AG04449 (cell line): ENCODE data around the gene SLX4IP.

Source experiments
- CTCF ChIA-PET: fragments of 350-600 bp; formaldehyde crosslinking; extraction: SDS; loops from one replicate; lab custom pipeline; 2021; ENCODE audit warnings: antibody characterized with exemption; lab: Yijun Ruan, JAX
- POLR2A ChIA-PET: fragments of 400-600, 350-600 bp; formaldehyde crosslinking; extraction: SDS; loops from one replicate; lab custom pipeline; 2020; ENCODE audit warnings: antibody characterized with exemption, inconsistent platforms; lab: Yijun Ruan, JAX
- DNase-seq: peaks from one replicate; pipeline ENCODE4 v3.0.0-alpha.2; 2010; ENCODE audit warnings: low read depth, low spot score
- H3K4me3 ChIP-seq: 2 replicates; pipeline ENCODE4 v1.5.1; 2011; ENCODE audit warnings: low read depth, mild to moderate bottlenecking, control low read depth, low read length
- TF ChIP-seq, protein P1 (sequence below): IDR thresholded peaks from one replicate; pipeline ENCODE4 v1.5.1; 2011; ENCODE audit warnings: mild to moderate bottlenecking, moderate library complexity, low read length, control low read depth, inconsistent platforms; ENCODE audit not compliant: insufficient read depth; ENCODE audit errors: missing control alignments

The SLX4IP gene

DNA sequence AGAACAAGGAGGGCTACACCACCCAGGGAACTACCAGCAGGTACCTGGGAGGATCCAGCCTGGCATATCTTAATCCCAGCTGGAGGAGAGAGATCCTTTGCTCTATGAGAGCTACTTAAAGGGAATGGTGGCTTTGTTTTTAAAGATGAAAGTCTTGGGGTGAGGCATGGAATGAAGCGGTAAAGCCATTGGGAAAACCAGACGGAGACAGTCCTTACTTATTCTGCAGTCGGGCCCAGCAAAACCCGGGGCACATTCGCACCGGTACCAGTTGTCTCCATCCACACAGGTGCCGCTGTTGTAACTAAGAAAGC is 208.4 kb downstream of the SLX4IP start:
- DNase-seq, result no peak
- TF ChIP-seq, protein P1, sequence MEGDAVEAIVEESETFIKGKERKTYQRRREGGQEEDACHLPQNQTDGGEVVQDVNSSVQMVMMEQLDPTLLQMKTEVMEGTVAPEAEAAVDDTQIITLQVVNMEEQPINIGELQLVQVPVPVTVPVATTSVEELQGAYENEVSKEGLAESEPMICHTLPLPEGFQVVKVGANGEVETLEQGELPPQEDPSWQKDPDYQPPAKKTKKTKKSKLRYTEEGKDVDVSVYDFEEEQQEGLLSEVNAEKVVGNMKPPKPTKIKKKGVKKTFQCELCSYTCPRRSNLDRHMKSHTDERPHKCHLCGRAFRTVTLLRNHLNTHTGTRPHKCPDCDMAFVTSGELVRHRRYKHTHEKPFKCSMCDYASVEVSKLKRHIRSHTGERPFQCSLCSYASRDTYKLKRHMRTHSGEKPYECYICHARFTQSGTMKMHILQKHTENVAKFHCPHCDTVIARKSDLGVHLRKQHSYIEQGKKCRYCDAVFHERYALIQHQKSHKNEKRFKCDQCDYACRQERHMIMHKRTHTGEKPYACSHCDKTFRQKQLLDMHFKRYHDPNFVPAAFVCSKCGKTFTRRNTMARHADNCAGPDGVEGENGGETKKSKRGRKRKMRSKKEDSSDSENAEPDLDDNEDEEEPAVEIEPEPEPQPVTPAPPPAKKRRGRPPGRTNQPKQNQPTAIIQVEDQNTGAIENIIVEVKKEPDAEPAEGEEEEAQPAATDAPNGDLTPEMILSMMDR, result no peak
- POLR2A ChIA-PET, result no interaction called here
- CTCF ChIA-PET, result interaction anchor here (1.0 to 1.2 kb wide), 2 partner anchors 21 to 28 kb away, joined by 3 read pairs; no protein-coding TSS in a partner anchor
- H3K4me3 ChIP-seq, result no peak overlapping the region

DNA sequence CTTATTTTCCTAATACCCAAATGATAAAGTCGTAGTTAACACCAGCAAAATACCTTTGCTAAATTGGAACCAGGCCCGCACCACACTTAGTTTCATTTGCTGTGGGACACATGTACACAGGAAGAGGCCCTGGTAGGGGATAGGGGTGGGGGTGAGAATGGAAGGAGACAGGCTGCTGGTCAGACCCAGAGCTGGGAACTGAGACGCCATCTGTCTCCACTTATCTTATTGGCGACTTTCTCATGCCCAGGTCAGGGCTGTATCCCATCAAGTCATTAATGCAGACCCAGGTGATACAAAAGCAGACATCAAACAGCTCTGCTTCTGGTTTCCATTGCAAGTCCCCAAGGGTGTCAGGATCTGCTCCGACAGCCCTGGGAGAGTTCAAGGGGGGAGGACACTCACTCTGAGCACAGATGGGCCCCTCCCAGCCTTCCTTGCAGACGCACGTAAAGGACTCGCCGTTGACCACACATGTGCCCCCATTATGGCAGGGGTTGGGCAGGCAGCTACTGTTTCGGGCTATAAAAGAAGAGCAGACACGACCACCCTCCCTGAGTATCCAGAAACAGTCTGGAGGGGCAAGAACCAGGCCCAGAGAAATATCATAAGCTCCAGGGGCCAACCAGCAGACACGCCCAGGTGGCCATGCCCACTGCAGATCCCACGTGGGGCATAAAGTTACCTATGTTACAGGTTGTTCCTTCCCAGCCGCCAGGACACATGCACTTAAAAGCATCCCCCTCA is 209.5 kb downstream of the SLX4IP start:
- ChIA-PET CTCF (interaction anchor here (1.0 kb wide), 1 partner anchor 89 kb away, joined by 3 read pairs; no protein-coding TSS in a partner anchor), POLR2A (no interaction called here)
- no peak overlapping the region for H3K4me3 ChIP-seq
- TF ChIP-seq, protein P1, result no peak
- DNase-seq, result no peak

DNA sequence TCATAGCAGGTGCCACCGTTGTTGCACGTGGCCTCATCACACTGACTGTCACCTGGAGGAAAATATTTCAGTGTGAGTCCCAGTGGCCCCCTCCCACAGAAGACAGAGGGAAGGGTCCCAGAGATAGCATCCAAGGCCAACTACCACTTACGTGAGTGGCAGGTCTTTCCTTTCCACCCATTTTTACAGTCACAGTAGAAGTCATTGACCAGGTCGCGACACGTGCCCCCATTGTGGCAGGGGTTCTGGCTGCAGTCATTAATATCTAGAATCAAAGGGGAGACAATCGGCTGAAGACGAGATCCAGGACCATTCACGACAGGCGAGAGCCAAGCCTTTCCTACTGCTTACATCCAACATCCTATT is 210.1 kb downstream of the SLX4IP start:
- POLR2A ChIA-PET, result no interaction called here

DNA sequence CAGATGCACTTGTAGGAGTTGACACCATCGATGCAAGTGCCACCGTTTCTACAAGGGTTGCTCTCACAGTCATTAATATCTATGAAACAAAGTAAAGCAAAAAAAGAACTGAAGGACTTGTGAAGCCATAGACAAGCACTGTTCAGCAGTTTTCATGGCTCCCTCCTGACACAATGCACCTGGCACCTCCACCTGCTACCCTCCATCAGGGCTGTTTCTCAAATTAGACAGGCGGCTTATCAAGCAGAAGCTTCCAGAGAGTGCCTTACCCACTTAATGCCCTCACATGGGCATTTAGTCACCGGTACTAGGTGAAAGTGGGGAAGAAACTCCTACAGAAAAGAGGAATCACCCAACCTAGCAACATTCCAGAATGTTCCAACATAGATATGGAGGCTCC is 210.9 kb downstream of the SLX4IP start:
- DNase-seq, result no peak
- ChIA-PET POLR2A (no interaction called here), CTCF (no interaction called here)
- no peak overlapping the region for H3K4me3 ChIP-seq
- TF ChIP-seq, protein P1, result no peak

More for the DNA sequence above, 210.1 kb downstream of the SLX4IP start:
- DNase-seq, result no peak
- CTCF ChIA-PET, result interaction anchor here (1.0 kb wide), 1 partner anchor 89 kb away, joined by 3 read pairs; no protein-coding TSS in a partner anchor
- TF ChIP-seq, protein P1, result no peak
- no peak overlapping the region for H3K4me3 ChIP-seq

DNA sequence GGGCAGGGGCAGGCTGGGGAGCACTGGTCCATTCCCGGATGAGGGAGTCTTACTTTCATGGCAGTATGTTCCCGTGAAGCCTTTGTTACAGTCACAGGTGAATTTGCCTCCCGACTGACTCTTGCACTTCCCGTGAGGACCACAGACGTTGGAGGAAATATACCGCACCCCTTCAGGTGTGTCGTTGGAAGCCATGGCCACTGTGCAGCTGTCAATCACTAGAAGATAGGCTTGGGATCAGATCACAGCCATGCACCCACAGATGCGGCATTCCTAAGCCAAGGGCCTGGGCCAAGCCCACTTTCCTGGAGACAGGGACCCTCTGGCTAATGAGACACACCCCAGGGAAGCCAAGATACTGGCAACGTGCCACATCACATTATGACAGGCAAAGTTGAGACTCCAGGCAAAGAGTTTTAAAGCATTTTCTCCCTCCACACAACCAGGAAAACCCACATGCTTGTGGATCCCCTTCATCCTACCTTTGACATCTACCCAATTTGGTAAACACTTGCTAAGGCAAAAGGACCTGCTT is 211.8 kb downstream of the SLX4IP start:
- TF ChIP-seq, protein P1, result no peak
- ChIA-PET CTCF (no interaction called here), POLR2A (no interaction called here)
- DNase-seq, result no peak
- no peak overlapping the region for H3K4me3 ChIP-seq

DNA sequence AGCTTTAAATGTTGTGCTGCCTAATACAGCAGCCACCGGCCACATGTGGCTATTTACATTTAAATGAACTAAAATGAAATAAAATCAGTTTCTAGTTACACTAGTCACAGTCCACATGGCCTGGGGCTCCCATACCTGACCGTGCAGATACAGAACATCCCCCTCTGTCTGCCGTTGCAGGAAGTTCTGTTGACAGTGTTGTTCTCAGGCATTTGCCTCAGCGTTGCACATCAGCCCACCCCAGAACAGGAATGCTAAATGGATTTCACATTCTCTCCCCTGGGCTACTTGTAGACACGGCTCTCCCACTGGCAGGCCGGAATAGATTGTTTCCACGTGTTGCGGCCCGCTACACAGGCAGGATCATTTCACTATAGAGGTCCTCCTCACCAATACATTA is 212.4 kb downstream of the SLX4IP start:
- no peak overlapping the region for H3K4me3 ChIP-seq
- CTCF ChIA-PET, result no interaction called here
- POLR2A ChIA-PET, result no interaction called here
- TF ChIP-seq, protein P1, result peak; percentile 25
- no peak for DNase-seq
